Measurements from ENCODE around the gene TECTA.

Gene TECTA, protein sequence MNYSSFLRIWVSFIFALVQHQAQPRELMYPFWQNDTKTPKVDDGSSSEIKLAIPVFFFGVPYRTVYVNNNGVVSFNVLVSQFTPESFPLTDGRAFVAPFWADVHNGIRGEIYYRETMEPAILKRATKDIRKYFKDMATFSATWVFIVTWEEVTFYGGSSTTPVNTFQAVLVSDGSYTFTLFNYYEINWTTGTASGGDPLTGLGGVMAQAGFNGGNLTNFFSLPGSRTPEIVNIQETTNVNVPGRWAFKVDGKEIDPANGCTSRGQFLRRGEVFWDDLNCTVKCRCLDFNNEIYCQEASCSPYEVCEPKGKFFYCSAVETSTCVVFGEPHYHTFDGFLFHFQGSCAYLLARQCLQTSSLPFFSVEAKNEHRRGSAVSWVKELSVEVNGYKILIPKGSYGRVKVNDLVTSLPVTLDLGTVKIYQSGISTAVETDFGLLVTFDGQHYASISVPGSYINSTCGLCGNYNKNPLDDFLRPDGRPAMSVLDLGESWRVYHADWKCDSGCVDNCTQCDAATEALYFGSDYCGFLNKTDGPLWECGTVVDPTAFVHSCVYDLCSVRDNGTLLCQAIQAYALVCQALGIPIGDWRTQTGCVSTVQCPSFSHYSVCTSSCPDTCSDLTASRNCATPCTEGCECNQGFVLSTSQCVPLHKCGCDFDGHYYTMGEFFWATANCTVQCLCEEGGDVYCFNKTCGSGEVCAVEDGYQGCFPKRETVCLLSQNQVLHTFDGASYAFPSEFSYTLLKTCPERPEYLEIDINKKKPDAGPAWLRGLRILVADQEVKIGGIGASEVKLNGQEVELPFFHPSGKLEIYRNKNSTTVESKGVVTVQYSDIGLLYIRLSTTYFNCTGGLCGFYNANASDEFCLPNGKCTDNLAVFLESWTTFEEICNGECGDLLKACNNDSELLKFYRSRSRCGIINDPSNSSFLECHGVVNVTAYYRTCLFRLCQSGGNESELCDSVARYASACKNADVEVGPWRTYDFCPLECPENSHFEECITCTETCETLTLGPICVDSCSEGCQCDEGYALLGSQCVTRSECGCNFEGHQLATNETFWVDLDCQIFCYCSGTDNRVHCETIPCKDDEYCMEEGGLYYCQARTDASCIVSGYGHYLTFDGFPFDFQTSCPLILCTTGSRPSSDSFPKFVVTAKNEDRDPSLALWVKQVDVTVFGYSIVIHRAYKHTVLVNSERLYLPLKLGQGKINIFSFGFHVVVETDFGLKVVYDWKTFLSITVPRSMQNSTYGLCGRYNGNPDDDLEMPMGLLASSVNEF (N-terminal part only)

DNA sequence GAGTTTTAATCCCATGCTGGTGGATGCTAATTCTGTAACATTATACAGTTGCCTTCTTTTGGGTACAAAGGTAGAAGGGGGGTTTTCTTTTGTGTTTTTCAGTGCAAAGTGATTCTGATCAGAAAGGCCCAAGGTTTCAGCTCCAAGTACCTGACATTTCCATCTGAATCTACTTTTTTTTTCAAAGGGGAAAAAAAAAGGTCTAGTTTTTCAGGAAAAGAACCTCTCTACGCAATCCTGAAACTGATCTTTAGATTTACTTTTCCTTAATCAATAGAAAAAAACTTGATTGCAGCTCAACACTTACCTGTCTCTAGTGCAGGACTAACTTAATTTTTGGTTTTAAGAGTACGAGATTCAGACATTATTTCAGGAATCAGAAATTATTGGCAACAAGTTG lies at the start of gene TECTA:
TSS of gene TECTA (plus strand) at position 301 of the 400 bp plus-strand sequence. CDS start 1,423 bp downstream, outside the sequence.
- no peak for DNase-seq

DNA sequence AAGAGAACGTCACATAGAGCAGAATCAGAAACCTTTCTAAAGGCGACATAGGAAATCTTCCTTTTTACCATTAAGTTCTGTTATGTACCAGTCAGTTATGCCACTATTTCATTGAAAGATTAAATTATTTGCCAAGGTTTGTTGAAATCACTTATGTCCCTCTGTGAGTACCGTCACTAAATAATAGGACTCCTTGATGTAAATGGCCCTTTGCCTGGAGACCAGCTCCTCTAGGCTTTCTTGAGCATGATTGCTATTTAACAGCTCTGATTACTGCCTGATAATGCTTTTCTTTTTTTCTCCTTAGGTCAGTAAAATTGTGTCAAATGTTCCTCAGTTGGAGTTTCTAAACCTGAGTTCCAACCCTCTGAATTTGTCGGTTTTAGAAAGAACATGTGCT lies 47.8 kb upstream of the TECTA start:
- DNase-seq: no peak

DNA sequence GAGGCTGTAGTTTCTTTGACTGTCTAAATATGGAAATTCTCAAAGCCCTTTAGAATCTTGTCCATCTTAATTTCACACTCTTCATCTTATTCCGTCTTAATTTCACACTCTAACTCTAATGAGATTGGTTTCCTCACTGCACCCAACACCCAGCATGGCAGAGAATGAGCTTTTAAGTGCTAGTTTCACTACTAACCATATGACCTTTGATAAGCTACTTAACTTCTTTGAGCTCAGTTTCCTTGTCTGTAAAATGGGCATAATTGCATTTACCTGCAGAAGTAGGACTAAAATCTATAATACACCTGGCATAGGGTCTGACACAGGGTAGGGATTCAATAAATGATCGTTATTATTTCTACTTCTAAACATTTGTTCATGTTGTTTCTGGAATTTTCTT lies 46.8 kb upstream of the TECTA start:
- no peak for DNase-seq

DNA sequence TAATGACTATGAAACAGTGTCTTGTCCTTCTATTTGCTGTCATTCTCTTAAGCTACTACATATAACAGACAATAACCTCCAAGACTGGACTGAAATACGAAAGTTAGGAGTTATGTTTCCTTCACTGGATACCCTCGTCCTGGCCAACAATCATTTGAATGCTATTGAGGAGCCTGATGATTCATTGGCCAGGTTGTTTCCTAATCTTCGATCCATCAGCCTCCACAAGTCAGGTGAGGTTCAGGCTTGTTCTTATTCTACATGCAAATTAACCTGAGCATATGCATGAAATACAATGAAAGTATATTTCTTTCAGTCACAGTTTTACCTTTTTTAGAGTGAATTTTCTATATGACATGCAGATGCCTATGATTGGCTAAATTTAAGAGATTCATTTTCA lies 46.0 kb upstream of the TECTA start:
- DNase-seq: no peak

DNA sequence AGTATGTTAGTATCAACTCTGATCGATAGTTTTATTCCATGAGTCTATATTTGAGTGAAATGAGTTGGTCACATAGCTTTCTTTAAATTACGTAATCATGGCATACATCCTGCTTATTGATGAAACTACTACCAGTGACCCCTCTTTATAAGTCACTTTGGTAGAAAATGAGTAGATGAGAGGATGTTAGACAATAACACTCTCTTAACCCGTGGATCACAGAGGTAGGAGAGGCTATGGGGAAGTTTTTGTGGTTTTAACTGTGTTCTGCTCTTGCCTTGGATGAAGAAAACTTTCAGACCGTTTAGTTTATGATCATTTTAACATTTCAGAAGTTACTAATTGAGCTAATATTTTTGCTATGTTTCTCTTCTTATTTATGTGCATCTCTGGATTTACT lies 43.1 kb upstream of the TECTA start:
- no peak for DNase-seq

DNA sequence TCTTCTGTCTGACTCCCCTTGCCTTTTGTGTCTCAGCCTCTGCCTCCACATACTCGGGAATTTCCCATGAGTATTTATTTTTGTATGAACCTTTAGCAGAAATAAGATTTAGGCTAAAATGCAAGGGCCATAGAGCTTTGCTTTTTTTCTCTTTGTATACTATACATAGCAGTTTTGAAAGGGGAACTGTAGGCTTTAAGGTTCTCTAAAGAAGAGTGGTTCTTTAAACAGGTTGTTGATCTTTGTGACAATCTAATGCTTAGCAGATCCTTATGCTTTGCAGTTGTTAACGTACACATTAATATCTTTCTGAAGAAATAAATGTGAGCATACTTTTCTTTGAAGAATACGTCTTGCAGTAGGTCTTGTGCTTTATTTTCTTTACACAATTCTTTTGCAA lies 42.1 kb upstream of the TECTA start:
- DNase-seq: no peak

DNA sequence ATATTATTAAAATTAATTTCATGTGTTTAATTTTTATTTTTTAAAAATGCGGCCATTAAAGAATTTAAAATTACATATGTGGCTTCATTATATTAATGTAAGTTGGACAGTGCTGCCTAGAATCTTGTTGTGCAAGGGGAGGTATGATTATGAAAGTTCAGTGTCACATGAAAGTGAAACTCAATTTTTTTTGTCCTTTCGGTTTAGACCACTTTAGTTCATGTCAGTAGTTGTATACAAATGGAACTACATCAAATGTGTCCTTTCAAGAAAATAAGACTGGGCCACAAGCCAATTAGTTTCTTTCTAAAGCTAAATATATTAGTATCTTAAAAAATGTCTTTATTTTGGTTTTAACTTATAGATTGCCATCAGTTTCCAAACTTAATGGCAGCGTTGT lies 41.4 kb upstream of the TECTA start:
- no peak for DNase-seq

DNA sequence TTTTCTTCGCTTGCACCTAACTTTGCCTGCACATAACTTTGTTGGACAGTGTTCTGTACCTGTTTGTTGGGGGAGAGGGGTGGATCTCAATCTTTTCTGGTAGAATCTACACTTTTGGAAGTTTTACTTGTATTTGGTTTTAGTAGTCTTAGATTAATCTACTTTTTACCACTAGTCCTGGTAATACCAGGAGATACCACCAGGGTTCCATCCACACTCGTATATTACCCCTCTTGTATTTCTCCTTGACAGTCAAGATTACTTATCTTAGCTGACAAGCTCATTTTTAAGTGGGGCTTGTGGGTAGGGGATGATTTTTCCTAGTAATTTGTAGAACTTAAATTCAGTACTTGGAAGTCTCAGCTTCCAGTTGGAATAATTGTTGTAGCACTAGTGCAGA lies 37.3 kb upstream of the TECTA start:
- no peak for DNase-seq

DNA sequence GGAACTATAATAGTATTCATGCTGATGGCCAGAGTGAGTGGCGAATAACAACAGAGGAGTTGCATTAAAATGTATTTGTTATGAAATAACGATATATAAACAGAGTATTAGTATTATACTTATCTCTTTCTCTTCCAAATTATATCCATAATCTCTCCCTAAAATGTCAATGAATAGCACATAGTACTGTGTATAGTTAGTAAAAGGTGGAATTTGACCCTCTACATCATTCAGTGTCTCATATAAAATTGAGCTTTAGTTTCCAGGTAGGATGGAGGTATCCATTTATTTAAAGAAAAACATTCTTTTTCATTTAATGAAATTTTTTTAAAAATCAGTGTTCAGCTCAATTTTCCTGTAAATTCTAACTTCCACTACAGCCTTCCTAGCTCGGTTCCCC lies 34.4 kb upstream of the TECTA start:
- no peak for DNase-seq

DNA sequence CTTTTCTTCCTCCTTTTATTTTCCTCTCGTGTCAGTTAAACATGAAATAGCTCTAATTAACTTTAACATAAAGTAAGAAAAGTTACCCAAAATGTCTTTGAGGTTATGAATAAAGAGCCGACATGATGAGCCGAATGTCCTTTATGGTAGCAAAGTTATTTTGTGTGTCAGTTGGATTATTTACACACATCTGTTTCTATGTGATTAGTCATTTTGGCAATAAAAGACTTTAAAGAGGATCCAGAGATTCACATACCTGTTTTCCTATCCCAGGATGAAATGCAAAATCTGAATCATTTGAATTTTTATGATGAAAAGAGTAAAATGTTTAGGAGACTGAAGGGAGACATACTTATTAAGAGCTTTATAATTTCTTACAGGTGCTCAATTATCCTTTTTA lies 34.0 kb upstream of the TECTA start:
- DNase-seq: no peak

DNA sequence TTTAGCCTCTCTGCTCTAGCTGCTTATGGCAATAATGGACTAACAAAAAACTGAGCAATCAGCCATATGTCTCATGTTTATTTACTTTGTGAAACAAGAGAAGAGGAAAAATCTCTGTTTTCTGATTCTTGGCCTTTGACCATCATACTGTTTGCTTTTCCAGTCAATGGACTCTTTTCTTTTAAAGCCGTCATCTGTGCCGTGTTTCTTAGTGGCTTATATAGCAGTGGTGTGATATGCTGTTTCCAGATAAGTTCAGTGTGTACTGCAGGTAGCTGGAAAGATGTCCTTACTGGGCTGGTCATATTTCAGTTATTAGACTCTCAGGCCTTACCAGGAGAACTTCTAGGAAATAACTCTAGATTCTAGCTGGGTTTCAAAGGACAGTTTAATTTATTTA lies 33.6 kb upstream of the TECTA start:
- no peak for DNase-seq

DNA sequence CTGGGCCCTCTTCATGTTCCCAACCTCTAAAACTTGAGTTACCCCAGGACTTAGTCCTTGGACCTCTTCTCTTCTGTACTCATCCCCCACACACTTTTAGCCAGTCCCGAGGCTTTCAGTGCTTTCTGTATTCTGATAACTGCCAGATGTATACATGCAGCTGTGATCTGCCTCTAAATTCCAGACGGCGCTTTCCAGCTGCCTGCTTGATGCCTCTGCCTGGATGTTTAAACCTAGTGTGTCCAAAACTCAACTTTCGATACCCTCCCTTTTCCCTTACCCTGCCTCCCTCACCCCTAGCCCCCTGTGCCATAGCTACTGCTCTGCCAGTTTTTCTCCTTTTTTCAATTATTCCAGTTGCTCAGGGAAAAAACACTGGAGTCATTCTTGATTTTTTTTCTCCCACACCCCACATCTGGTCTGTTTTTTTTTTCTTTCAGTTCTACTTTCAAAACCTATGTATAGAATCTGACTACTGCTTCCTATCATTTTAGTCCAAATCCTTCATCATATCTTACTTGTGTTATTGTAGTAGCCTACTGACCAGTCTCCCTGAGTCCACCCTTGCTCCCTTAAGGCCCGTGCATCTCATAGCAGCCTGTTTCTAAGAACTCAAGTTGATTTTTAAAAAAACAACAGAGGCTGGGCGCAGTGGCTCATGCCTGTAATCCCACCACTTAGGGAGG lies 32.9 kb upstream of the TECTA start:
- no peak for DNase-seq

DNA sequence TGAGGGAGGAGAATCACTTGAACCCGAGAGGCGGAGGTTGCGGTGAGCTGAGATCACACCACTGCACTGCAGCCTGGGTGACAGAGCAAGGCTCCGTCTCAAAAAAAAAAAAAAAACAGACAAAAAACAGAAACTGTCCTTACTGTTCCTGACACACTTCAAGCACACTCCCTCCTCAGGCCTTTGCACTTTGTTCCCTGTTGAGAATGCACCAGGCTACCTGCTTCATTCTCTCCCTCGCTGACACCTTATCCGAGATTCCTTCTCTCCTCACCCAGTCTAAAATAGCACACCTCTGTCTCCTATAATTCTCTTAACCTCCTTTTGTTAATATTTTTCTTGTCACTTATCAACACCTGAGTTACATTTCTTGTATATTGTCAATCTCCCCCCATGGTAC lies 32.3 kb upstream of the TECTA start:
- no peak for DNase-seq

DNA sequence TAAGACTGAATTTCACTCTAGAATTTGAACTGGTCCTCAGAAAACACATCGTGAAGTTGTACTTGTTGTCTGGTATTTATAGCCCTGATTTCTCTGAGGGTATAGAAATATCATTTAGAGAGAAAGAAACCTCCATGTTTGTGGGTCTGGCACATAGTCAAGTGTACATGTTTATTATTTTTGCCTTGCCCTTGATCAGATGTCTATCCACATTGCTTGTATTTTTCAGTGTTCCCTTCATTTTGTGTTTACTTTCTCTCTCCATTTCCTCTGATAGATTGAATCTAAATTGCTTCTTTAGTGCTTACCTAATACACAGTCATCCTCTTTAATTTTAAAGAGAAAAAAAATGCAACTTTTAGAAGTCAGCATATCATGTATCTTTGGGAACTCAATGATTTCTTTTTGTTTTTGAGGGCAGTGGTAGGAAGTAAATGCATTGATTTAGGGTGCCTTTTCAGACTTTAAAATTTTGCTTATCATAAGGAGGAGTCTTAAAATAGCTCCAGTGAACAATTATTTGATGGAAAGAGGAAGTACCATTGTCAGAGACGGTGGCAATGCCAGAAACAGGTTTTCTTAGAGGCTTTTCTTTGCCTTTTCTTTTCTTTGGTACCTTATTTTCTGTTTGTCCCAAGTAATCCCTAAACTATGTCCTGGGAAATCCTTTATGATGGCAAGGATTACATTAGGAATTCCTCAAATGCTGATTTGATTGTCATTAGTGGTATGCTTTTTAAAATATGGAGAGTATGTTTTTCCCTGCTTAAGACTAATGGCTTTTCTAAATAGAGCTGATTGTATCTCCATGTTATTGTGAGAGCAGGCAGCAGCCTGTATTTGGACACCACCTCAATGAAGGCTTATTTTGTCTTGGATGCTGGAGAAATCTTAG lies 29.8 kb upstream of the TECTA start:
- DNase-seq: no peak

DNA sequence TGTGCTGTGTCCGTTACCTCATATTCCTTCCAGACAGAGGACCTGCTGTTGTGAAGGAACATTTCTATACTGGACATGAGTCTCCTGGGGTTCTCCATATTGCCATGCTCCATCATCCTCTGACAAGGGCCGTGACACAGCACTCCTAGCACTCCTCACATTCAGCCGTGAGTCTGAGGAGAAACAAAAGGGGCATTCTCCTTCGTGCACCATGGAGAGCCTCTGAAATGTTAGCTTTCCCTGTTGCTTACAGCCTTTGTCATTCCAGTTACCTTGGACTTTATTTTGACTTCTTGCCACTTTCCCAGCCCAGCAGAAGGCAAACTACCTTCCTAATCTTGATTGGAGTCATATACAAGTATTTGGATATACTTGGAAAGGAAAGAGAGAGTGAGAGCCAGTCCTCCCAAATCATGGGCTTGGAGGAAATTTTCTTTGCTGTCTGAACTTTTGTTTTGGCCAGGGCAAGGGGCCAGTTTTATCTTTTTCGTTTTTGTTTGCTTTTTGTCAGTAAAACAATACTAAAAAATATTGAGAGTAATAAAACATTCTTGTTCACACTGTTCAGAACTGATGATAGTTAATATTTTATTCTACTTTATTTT lies 29.1 kb upstream of the TECTA start:
- DNase-seq: no peak

DNA sequence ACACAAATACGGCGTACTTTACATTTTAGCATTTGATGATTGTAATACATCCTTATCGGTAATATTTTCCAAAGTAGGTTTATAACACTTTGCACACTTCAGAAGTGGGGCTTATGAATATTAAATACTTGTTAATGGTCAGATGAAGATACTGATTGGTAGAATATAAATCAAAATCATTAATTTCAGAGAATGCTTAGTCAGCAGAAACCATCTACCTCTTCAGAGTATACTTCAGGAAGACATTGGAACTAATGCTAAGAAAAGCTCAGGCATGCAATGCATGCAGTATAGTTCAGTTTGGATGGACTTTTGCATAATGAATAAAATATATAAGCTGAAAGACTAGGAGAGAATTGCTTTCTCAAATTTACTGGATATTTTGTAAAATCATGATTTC lies 19.7 kb upstream of the TECTA start:
- DNase-seq: no peak

DNA sequence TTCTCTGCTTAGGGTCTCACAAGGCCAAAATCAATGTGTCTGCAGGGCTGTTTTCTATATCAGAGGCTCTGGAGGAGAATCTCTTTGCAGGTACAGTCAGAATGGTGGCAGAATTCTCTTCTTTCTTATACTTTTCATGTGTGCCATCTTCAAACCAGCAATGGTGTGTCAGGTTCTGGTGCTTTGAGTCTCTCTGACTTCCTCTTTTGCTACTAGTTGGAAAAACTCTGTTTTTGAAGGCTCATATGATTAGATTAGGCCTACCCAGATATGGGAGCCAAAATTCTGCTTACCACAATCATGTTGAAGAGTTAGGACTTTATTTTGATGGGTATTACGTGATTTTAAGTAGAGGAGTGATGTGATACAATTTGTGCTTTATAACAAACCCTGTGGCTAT lies 18.8 kb upstream of the TECTA start:
- no peak for DNase-seq

DNA sequence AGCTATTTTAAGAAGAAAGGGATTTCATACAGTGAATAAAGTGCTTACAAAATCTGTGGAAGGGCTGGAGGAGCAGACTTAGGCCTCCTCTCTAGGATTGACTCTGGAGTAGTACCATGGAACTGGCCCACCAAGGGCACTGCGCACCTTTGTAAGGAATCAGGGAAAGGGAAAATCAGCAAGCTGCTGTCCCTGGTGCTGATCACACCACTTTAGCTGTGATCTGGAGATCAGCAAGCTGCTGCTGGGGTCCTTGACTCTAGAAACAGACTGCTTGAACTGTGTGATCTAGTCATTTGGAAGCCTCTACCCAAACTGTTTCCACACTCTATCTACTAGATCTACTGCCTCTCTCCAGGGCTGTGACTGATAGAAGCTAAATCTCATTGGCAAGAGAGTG lies 18.4 kb upstream of the TECTA start:
- DNase-seq: no peak

DNA sequence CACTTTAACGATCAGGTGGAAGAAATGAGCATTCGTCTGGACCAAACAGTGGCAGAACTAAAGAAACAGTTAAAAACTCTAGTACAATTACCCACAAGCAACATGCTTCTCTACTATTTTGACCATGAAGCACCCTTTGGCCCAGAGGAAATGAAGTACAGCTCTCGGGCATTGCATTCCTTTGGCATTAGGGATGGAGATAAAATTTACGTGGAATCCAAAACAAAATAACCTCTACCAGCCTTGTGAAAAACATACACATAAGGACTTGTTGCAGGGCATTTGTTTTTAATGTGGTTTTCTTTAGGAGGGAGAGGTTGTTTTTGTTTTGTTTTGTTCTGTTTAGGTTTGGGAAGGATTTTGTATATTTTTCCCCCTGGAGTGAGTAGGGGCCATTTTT lies 14.2 kb upstream of the TECTA start:
- no peak for DNase-seq

DNA sequence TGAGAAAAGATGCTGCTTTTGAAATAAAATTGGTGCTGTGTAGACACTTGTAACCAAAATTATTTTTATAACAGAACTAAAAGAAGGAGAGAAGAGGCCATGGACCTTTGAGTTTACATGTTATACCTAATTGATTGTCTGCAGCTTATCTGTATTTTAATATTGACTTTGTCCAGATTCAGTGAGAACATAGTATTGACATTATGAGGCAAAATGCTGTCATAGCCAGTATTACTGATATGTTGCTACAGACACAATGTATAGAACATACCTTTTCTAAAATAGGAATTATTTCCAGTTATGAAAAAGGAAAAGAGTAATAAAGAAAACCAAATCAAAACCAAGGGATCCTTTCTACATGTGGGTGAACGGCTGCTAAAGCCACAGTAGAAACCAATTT lies 11.5 kb upstream of the TECTA start:
- no peak for DNase-seq

DNA sequence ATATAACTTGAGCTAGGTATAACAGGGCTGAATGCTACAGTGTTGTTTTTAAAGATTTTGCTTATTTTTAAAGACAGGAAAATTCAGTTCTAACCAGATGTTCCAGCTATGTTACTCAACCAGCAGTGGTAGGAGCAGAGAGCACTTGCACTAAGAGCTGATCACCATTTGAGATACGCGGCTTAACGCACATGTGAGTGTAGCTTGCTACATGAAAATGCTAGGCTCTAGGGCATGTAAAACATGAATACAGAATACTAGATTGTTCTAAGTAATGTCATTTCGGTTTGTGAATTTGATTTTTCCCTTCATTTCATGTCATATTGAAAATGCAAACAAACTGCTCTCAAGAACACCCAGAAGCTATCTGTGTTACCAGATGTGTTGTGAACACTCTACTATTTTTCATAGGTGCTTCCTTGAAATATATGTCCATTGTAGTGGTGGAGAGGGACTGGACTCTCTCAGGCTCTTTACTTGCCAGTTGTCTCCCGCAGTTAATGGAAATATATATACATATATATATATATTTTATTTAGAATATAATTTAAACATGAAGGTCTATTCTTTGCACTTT lies 10.8 kb upstream of the TECTA start:
- no peak for DNase-seq
